H1 (cell line): Measurements from ENCODE around the gene TMEM79. TPM values are rescaled to one million over a fixed set of nuclear protein-coding genes. Genes with fewer than 3 reads are reported as not detected.
A peak's percentile ranks its signal among the peaks of the same experiment; 100 is the strongest.

ENCODE experiments used
- CHD7 ChIP-seq: fragments of 300-600 bp; sonication (generic); IDR thresholded peaks from 2 replicates; pipeline ENCODE4 v1.7.1; 2012; ENCODE audit warnings: low read length, moderate library complexity, mild to moderate bottlenecking, inconsistent platforms; ENCODE audit not compliant: insufficient replicate concordance
- CTCF ChIP-seq, 3 experiments: IDR thresholded peaks; 1 replicate in 2 of 3; 2 replicates in 1 of 3; pipeline versions ENCODE4 v1.5.1 to v1.6.1; 2011; ENCODE audit warnings: low read length in 3 of 3, mild to moderate bottlenecking in 3 of 3, inconsistent platforms in 2 of 3, low read depth in 1 of 3, moderate library complexity in 1 of 3; ENCODE audit not compliant: insufficient read depth in 1 of 3; ENCODE audit errors: control extremely low read depth in 1 of 3
- EP300 ChIP-seq, 2 experiments: IDR thresholded peaks; 1 replicate in 1 of 2; 2 replicates in 1 of 2; pipeline ENCODE4 v1.6.1; 2011 to 2012; ENCODE audit warnings: low read depth in 2 of 2, low read length in 2 of 2, mild to moderate bottlenecking in 2 of 2, borderline replicate concordance in 1 of 2, inconsistent platforms in 1 of 2, moderate library complexity in 1 of 2
- MAX ChIP-seq: IDR thresholded peaks from 2 replicates; pipeline ENCODE4 v1.6.1; 2012; ENCODE audit warnings: inconsistent platforms
- NANOG ChIP-seq: IDR thresholded peaks from 2 replicates; pipeline ENCODE4 v1.6.1; 2011; ENCODE audit warnings: low read length, low read depth, mild to moderate bottlenecking, inconsistent platforms; ENCODE audit not compliant: insufficient read depth, poor library complexity, severe bottlenecking
- NRF1 ChIP-seq: IDR thresholded peaks from 2 replicates; pipeline ENCODE4 v1.6.1; 2011; ENCODE audit warnings: mild to moderate bottlenecking, low read depth, low read length, improper control_type of control experiment
- polyA plus RNA-seq, 7 experiments: library from polyadenylated mRNA; depleted of rRNA in 3 of 7; stranded (reverse) in 5 of 7; unstranded in 2 of 7; fragments of >200 nt in 5 of 7; fragments of 200-250 nt in 2 of 7; gene quantifications; 1 replicate in 5 of 7; 2 replicates in 1 of 7; 4 replicates in 1 of 7; pipeline versions ENCODE4 v1.2.1 to v1.2.3, GENCODE V29; 2011 to 2013; ENCODE audit warnings: missing spikeins in 2 of 7, mixed read lengths in 2 of 7
- total RNA-seq: library from RNA; stranded (reverse); fragmentation: NEBNext Ultra II Directional; extraction: Animal tissue kit (Norgen Biotek cat#: 25700); gene quantifications from 2 replicates; pipeline ENCODE4 v1.2.1, GENCODE V29; 2021

Gene TMEM79
- total and polyA plus RNA-seq, 2 of the 8 experiments (the other 6 are each of a cell fraction or from before 2014, with no cell fraction given), result 2.1 to 2.3 TPM

GRCh38 chr1:156291226-156292061 lies 7.3 kb downstream of the TMEM79 start (continued):
- TF ChIP-seq CHD7, result no peak
- TF ChIP-seq CTCF (IDR thresholded peaks at IDR 0.05; ENCODE audit: control extremely low read depth in 1 of 3, insufficient read depth in 1 of 3, low read depth in 1 of 3, low read length in 3 of 3), result no peak
- peak; percentile 67 for TF ChIP-seq NRF1
- TF ChIP-seq EP300 (IDR thresholded peaks at IDR 0.05; ENCODE audit: borderline replicate concordance in 1 of 2, low read depth in 2 of 2, low read length in 2 of 2), result no peak
- peak; percentile 76 for TF ChIP-seq MAX
- TF ChIP-seq NANOG, result no peak
